Measurements from ENCODE around the gene YARS1.

Gene YARS1

DNA sequence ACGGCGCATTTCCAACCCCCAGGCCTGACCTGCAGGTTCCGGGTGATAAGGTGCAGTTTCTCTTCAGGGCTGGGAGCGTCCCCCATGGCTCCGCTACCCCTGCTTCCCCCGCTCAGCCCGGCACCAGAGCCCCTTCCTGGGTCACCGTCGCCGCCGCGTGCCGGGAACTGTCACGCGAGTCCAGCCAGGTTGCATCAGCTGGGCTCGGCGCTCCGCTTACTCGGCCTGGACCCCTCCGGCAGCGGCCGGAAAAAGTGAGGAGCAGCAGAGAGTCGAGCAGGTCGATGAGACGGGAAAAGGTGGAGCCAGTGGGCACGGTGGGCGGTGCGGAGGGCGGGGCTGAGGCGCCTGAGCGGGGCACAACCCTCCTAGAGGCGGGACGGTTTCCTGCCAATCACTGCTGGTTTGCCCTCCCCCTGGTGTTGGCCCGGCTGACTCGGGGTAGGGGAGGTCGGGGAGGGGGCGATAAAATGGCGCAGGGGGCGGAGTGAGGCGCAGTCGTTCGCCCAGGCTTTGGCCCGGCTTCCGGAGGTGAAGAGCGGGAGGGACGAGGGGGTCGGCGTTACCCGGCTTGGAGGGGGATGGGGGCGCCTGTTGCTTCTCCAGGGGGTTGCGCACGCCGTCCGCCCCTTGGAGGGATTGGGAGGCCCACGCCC lies at the start of gene YARS1, which contains the start of gene S100PBP:
TSS of gene YARS1 (minus strand) at position 200 of the 656 bp plus-strand sequence. CDS start at position 86, 114 bp downstream.
TSS of gene S100PBP (plus strand) at position 495 of the 656 bp plus-strand sequence. CDS start 8,447 bp downstream, outside the sequence.
- DNase-seq (ENCODE audit: low spot score) = peak; percentile 97

DNA sequence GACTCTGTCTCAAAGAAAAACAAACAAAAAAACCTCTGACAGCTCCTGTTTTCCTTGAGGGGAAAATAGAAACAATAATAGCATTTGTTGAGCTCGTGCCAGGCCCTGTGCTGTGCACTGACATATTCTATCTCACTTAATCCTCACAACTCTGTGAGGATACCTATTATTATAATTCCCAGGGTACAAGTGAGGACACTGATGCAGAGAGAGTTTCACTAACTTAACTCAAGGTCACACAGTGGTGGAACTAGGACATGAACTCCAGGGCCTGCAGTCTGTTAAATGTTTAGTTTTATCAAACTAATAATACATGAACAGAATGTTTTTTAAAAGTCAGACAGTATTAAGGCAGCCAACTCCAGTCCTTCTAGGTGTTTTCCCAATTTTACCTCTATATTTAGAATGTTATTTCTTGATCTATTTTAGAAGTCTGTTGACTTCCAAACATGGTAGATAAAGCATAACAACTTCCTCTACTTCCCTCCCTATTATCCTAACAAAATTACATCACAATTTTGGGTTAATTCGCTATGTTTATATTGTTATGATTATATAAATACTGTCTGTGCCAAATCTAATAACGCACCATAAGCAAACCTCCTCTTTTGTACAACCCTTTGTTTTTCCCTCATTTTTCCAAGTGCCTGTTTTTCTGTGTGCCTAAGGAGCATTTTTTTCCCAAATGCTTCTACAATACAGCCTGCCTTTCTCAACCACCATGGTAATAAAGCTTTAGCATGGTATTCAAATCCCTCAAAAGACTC lies 48.7 kb upstream of the YARS1 start:
- DNase-seq (ENCODE audit: low spot score) = no peak

DNA sequence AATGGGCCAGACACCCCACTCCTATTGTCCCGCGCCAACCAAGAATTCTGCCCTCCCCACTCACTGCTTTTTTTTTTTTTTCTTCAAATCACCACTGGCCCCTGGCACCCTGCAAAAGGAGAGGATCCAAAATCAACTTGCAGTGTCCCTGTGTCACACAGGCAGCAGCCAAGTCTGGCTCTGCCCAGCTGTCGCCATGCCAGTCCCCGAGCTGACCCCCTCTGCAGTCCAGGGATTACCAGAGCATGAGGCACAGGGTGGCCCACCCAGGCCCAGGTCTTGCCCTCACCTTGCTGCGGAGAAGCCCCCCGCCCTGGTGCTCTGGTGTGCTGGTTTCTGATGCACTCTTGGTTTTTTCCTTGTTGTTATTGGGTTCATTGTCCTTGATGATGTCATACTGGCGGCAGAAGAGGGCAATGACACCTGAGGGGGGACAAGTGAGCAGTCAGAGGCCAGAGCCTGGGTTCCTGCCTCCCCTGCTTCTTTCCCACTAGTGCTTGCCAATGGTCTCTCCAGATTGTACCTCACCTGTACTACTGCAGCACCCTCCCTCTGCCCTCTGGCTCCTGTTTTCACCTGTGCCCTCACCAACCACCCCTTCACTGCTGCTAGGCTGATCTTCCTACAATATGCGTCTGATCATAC lies 47.3 kb upstream of the YARS1 start:
- no peak for DNase-seq (ENCODE audit: low spot score)

DNA sequence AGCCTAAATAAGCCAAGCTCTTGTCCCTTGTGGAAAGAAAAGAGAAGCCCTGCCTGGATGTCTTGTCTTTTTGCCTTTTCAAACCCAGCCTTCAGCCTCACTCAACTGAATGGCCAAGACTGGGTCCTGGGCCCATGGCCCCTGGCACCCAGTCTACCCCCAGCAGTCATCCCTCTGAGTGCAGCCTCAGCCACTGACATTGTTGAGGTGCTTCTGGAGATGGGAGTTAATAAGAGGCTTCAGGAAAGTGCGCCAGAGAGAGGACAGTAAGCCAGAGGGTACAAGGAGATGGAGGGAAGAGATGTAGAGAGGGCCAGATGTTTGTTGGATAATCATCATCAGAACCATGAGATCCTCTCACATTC lies 46.7 kb upstream of the YARS1 start:
- DNase-seq (ENCODE audit: low spot score) = no peak

GRCh38 chr1:32863218-32863880 lies 46.2 kb upstream of the YARS1 start:
- no peak for DNase-seq (ENCODE audit: low spot score)

- DNase-seq (ENCODE audit: low spot score) = no peak
Measured at GRCh38 chr1:32861904-32862695, 44.9 kb upstream of the YARS1 start.

GRCh38 chr1:32860566-32860965 lies 43.4 kb upstream of the YARS1 start:
- DNase-seq (ENCODE audit: low spot score) = no peak

DNA sequence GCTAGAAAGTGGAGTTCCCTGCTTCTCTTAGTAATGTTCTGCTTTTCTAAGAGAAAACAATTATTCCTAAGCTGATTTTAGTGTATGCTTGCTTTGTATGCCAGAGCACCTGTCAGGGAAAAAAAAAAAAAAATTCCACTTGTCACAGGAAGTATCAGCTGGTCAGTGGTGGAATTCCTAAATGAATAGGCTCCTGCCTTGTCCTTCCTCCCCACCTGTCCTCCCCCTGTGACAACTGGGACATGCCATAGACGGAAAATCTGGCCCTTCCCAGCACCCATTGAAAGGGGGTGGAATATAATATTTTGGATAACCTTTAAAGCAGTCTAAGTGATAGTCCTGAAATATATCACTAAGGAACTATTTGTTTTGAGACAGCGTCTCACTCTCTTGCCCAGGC lies 42.8 kb upstream of the YARS1 start:
- DNase-seq (ENCODE audit: low spot score) = no peak

DNA sequence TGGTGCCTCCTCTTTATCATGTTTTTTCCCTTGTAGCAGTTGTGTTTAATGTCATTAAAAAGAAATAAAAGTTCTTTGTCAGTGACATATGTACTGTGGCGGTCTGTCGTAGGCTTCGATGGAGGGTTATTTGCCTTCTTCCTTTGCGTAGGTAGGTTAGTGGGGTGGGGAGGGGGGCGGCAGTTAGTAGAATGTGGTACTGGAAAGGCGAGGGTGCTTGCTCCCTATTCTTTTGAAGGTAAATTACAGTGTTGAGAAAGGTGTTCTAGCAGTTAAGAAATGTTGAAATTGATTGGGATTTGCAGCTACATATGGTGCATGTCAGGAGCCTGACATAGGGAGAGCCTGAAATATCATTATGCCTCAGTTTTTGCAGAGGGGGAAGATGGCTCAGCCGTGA lies 41.6 kb upstream of the YARS1 start:
- DNase-seq (ENCODE audit: low spot score) = no peak

GRCh38 chr1:32858136-32858535 lies 41.0 kb upstream of the YARS1 start:
- no peak for DNase-seq (ENCODE audit: low spot score)

DNA sequence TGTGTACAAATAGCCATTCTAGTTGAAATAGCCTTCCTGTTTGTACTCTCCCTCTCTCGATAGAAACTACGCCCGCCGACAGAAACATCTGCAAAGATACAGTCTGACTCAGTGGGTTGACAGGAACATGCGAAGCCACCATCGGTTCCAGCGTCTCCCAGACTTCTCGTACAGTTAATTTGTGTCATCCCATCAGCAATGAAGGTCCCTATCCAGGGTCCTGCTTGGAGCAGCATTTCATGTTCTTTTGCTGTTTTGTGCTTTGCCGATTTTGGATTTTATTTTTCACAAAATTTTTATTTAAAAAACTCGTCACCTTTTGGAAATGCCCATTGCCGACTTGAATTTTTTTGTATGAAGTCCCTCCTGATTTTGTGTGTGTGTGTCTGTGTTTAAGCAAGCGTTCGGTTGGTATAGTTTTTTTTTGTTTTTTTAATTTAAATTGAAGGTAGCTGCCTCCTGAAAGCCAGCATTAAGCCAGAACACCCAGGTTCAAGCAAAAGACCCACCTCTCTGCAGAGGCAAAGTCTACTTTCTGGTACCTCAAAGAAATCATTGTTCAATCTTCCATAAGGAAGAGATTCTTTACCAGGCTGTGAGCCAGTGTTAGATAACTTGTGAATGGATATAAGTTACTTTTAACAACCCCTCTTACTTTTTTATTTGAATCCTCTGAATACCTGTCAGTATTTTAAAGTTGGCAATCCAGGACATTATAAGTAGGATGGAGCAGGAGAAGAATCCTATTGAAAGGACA lies 38.9 kb upstream of the YARS1 start:
- DNase-seq (ENCODE audit: low spot score) = no peak

GRCh38 chr1:32848354-32849063 lies 31.4 kb upstream of the YARS1 start:
- DNase-seq (ENCODE audit: low spot score) = no peak

DNA sequence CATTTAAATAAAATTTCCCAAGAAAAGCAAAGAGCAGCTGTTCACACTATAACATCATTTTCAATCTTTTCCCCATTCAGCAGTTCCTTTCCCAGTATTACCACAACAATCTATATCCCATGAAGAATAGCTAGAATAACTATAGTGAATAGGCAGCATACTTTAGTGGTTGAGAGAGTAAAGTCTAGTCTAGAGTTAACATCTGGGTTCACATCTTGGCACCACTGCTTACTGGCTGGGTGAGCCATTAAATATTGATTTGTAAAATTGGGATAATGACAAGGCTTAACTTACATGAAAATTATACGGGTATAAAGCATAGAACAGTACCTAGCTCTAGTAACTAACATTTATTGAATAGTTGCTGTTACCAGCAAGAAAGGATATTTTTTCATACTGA lies 14.7 kb upstream of the YARS1 start:
- no peak for DNase-seq (ENCODE audit: low spot score)

DNA sequence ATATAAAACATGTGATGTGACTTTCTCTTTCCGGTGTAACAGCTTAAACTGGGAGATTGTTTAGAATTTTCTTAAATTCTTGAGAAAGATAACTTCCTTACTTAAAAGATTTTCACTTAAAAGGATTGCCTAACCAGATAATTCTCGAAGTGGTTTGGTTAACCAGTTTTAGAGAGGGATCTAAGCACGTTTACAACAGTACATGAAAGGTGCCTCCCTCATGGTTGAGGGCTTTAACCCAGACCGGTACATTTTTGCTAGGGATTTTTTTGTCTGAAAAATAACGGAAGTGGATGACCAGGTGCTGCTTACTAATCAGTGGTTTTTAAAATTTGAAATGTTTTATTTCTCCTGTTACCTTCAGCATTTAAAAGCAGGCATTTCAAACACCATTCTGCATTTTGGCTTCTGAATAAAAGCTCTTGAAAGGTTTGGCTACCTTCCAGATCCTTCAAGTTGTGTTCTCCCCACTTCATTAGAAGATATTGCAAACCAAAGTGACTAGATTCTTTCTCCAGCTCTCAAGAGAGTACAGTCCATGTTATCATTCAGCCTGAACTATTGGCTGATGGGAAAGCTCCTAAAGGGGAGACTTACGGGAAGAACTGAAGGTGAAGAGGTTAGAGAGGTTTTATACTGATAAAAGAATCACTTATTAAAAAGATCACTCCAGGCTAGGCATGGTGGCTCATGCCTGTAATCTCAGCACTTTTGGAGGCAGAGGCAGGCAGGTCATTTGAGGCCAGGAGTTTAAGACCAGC lies 13.1 kb upstream of the YARS1 start:
- DNase-seq (ENCODE audit: low spot score) = no peak

DNA sequence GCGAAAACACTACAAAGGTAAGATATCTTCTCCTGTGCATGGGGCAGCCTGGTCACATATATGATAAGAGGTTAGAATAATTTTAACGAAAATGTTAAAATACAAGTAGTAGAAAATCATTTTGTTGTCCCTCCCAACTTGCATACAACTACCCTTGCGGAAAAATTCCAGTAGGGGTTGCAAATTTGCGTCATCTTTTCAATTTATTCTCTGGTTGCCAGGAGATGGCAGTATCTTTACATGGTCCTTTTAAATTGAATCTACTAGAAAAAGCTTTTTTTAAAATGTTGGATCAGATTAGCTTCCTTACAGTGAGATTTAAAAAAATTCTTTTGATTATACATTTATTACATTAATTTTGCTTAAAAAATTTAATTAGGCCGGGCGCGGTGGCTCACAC lies 11.2 kb upstream of the YARS1 start:
- DNase-seq (ENCODE audit: low spot score) = peak; percentile 46

- DNase-seq (ENCODE audit: low spot score) = no peak
Measured at GRCh38 chr1:32825181-32825580, 8.0 kb upstream of the YARS1 start.

DNA sequence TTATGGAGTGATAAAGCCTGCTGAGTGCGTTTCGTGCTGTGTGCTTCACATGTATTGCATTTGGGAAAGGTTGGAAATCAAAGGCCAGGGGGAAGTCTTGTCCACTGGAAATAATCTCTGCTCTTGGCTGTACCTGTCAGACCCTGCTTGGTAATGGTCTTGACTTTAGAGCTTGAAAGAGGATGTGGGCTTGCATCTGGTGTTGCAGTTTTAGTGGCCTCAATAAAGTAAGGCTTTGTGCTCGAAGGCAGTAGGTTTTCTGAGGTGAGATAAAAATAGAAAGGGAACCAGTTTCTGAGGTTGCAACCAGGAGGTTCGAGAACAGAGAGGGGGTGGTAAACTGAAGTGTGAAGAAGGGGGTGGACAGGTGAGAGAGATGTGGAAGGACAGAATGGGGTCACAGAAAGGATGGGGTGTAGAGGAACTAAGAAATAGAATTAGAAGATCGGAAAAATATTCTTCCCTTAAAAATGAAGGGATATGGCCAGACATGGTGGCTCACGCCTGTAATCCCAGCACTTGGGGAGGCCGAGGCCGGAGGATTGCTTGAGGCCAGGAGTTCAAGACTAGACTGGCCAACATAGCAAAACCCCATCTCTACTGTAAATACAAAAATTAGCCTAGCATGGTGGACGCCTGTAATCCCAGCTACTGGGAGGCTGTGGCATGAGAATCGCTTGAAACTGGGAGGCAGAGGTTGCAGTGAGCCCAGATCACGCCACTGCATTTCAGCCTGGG lies 1.8 kb upstream of the YARS1 start:
- no peak for DNase-seq (ENCODE audit: low spot score)

DNA sequence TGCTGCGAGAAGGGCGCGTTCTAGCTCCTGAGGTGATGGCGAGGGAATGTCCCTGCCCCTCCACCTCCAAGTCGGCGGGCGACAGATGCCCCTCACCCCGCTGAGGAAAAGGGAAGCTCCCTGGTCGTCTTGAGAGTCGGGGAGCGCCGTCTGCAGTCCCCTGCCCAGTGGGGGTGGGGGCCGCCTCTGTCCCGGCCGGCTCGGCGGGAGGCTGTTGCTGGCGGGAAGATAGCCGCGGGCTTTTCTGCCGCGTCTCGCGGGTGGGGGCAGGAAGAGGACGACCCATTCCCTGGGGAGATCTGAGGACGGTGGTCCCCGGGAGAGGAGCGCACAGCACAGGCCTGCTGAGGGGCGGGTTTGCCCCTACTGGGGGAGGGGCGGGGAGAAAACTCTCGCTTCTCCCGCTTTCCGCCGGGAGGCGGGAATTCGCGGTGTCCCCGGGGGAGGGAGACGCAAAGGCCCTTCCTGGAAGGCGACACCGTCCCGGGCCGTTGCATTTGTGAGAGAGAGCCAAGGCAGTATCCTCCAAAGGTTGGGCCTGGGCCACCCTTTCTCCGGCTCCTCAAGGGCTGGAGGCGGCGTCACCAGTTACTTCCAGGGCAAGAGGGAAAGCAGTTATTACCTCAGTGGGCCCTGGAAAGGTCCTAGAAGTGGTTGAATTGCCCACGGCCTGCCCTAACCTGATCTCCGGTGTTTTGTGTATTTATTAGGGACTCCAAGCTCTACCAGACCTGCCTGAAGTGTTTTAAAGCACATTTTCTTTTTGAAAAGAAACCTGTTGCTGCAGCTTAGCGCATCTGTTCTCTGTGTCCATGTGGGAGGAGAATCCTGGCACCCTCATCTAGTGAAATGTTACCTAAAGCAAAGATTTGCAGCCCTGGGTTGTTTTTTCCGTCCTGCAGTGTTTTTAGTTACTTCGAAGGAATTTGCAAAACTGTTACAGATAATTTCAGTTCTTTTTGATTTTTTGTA lies 943 bp upstream of the YARS1 start:
- peak; percentile 70 for DNase-seq (ENCODE audit: low spot score)
